ENCODE data around the gene BABAM2.

The BABAM2 gene

DNA sequence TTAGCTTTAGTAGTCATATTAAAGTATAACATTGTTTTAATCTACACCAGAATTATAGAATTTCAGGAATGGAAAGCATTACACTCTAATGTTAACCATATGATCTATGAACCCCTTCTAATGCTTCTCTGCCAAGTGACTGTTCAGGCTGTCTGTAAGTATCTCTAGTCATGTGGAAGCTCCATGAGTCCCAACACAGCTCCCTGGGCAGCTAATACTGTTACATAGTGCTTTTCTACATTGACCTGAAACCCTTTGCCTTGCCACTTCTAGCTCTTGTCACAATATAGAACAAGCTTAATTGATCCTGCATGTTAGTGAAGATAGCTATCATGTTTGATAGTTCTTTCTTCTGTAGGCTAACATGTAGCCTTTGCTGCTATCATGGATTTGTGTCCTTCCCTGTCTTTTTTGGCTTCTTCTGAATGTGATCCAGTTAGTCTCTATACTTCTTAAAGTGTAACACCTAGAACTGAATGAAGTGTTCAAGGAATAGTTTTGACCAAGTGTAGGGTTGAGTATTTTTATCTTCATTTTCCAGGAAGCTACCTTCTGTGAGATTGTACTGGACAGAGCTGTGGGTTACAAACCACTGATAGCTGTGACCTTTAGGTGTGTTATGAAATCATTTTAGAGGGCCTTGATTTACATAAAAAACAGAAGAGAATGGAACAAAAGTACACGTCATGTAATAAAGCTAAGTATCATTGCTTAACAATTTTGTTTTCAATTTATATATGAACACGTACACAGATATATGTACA, 23.7 kb downstream of the BABAM2 start:
- DNase-seq = no peak

DNA sequence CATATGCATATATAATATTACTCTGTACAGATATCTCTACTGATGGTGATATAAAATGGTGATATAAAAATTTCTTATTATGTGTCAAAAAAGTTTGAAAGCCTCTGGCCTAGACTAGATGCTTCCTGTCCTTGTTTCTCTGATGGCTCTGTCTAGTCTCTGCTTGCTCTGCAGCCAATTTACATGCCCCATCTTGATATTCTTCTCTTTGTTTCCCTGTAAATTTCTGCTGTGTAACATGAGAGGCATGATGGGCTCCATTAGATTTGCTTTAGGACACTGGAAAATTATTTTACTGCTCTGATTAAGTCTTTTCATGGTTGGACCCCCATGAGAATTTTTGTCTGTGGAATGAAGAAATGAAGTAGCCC, 24.3 kb downstream of the BABAM2 start:
- no peak for DNase-seq

DNA sequence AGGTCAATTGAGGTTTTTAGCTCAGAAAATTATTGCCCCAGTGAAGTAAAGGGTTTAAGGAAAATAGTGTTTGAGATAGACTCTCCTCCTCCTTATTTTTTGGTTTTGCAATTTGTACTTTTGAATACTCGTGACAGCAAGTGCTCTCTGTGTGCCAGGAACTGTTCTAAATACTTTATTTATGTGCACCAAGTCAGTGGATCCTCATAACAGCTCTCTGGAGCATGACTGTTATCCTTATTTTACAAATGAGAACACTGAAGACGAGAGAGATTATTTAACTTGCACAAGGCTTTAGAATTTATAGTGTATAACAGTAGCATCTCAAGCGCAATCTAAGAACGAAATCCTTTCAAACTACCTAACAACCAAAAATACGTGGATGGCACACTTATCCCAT, 24.7 kb downstream of the BABAM2 start:
- DNase-seq = no peak

DNA sequence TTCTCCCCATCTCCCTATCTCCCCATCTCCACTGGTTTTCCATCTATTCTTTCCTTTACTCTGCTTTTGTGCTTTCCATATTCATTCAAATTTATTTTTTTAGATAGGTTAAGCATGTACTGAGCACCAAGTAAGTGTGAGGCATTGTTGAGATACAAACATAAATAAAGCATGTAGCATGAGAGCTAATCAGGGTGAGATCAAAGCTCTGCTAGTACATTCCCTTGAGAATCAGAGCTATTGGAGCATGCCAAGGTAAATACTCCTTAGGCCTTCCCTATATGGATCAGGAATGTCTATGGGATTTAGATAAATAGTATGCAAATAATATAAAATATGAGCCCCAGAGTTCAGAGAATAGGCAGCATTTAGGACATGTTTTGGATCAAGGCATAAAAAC, 25.3 kb downstream of the BABAM2 start:
- DNase-seq = no peak

DNA sequence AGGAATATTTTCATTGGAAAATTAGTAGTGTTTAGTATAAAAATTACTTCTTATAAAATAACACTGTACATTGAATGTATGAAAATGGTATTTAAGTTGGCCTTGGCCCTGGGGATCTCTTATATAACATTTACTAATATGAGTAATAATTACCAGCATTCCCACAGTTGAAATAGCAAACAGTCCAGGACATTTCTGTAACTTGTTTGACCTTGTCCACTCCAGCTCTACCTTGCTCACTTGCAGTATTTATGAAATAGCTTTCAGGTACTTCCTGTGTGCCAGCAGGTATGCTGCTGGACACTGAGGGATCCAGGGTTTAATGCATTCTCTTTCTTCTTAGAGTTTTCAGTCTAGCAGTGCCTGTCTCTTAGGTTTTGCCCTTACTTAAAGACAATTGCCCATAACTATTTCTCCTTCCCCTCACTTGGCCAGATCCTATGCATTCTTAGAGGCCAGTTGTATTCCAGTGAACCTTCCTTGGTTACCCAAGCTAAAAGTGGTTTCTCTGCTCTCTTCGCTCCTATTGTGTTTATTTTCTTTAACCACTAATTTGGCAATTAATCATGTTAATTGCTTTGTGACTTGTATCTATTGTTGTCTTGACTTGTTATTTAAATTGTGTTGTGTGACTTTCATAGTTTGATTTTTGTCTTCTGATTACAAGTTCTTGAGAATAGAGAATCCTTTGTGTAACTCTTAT, 25.9 kb downstream of the BABAM2 start:
- no peak for DNase-seq

DNA sequence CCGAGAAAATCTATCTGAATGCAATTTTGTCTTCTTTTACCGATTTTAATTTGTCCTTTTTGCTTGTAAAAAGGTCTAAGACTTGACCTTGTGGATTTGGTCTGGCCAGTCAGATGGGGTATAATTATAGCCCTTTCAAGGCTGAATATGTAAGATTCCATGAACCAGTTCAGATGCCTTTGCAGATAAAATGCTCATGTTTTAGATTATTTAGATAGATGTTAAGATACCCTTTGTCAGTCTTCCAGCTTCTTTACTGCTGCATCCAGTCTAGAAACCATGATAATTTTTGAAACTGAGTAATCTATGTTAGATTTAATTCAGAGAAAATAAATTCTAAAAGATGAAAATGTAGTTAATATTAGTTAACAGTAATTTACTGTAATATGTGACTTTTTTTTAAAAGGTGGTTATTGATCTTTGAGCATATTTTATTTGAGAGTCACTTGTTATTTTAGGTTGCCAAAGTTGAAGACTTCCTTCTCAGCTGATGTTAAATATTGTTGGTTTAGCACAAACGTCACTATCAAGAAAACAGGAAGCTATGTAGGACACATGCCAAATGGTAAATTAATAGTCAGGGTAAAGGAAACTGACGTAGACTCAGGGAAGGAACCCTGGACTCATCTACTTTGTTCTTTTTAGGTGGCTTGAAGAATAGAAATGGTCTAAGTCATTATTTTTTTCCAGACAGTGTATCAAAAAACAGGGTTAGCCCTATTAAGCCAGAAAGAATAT, 29.8 kb downstream of the BABAM2 start:
- peak; percentile 83 for DNase-seq

DNA sequence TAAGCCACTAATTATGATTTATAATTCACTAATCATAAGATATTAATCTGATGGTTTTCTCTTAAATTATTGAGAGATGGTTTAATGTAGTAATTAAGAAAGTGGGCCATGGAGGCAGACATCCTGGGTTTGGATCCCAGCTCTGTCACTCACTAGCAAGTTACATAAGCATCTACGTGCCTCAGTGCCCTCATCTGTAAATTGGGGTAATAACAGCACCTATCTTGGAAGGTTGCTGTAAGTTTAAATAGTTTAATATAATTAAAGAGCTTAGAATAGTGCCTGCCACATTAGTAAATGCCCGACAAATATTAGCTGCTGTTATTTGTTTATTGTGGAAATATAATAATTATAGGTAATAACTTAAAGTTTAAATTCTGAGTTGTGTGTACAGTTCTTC, 30.9 kb downstream of the BABAM2 start:
- DNase-seq = no peak

DNA sequence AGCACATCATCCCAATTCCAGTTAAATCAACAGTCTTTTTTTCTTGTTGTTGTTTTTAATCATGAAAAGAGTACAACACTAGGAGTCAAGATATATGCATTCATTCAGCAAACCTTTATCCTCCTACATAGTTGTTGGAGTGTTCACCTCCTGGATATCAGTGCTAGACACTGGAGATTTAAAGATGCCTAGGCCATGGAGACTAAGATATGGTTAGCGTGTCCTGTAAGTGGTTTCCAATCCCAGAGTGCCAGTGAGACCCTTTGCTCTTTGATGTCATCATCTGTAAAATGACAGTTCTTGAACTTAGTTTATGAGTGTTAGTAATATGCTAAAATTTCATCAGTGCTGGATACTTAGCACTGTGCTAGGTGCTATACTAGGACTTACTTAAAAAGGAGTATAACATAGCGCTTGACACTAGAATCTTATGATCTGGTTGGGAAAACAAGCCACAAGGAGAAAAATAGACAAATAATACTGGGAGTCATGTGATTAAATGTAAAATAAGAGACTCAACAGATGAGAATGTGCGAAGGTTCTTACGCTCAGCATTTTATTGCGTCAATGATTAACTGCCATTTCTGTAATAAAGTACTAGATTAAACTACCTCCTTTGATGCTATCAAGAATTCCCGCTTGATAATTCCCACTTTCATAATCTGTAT, 31.5 kb downstream of the BABAM2 start:
- no peak for DNase-seq

DNA sequence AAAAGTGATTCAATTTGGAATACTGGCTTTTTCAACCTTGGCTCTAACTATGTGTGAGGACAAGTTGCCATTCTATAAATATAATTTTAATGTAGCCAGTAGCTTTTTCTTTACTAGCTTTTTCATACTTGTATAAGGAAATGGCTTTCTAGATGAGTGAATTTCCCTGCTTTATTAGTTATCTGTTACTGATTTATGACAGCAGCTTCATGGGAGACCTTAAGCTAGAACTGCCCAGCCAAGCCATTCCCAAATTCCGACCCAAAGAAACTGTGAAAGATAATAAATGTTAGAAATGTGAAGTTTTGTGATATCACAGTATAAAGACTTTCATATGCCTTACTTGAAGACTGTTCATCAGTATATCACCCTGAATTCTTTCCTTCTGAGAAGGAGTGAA, 32.3 kb downstream of the BABAM2 start:
- no peak for DNase-seq

DNA sequence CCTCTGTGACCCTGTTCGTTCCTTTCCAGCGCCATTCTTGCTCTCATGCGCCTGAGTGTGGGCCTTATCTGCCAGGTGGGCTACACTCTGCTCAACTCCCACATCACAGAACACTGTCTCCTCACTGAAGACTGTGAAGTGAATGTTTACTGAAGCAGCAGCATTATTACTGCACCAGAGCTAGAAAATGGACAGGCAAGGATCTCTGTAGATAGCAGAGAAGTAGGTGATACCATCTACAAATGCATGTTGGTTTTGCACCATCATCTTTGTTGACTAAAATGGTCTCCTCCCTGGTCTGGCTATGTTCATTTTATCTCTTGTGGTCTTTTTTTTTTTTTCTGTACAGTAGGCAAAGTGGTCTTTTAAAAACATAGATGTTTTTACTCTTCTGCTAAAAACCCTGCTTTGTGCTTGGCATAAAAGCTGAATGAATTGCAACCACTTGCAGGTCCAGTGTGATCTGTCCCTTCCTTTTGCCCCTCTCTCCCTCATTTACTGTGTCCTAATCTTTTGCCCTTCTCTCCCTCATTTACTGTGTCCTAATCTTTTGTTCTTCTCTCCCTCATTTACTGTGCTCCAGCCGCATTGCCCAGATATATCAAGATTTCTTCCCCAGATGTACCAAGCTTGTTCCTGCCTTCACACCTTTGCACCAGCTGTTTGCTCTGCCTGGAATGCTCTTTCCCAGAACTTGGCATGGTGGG, 35.4 kb downstream of the BABAM2 start:
- DNase-seq = no peak

DNA sequence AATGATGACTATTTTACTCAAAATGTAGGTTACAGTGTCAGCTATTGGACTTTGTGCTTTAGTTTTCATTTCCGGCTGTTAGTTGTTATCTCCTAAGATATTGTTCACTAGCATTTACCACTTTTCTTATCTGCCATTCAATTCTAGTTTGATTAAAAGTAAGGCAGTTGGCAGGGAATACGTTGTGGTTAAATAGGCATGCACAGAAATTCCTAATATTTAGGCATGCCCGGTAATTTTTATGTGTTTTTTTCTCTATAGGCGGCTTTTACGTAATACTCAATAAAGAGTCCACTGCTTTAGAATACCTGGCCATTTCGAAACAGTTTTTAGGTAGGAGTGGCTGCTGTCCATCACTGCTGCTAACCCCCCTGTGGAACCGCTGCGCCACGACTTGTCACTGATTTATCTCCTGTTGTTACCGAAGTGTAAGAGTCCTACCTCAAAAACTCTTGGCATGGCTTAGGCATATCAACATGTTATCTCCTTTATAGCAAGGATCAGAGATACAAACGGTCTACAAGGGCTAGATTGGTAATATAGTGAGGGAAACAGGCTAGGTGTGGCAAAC, 39.5 kb downstream of the BABAM2 start:
- no peak for DNase-seq

DNA sequence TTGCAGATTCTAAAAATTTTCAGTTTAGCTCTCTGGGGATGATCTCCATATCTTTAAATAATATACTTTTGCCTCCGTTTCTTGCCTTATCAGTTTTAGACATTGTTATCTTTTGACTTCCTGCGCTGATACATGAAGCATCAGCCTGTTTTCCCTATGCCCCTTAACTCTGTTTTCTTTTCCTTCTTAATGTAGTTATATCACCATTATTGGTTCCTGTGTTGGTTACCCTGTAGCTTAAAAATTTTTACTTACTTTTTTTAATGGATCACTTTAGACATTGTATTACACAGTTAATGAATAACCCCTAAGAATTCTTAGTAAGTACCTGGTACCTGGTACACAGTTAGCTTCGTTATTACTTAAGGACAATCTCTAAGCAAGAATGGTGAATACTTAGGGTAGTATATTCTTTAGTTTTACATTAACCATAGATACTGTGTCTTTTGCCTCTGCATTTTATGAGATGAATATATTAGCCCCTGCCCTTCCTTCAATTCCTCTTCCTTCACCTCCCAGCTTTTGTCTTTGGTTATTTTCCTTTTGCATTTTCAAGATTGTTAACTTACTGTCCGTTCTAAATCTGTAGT, 40.9 kb downstream of the BABAM2 start:
- no peak for DNase-seq

DNA sequence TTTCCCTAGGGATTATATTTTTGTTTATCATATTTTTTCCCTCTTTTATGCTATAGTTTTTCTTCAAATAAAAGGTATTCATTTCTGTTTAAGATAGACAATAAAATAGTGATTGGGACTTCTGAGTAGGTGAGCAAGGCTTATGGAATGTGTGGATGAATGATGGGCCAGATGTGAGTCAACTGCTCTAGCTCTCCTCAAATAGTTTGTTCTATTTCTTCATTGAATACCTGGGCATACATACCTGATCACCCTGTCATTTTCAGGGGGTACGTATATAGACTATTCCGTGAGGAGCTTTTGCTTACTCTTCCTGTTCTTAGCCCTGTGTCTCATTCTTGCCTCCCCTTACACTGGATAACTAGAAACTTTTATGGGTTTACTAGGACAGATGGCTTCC, 41.9 kb downstream of the BABAM2 start:
- DNase-seq = no peak

DNA sequence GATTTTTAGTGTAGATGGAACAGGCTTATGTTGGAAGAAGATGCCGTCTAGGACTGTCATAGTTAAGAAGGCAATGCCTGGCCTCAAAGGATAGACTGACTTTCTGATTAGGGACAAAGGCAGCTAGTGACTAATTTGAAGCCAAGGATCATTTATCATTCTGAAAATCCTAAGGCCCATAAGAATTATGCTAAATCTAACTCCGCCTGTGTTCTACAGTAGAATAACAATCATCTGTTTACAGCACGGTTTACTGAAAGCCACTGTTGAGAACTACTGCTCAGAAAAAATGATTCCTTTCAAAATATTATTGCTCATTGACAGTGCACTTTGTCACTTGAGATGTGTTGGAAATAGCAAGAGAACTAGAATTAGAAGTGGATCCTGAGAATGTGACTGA, 44.5 kb downstream of the BABAM2 start:
- DNase-seq = no peak

DNA sequence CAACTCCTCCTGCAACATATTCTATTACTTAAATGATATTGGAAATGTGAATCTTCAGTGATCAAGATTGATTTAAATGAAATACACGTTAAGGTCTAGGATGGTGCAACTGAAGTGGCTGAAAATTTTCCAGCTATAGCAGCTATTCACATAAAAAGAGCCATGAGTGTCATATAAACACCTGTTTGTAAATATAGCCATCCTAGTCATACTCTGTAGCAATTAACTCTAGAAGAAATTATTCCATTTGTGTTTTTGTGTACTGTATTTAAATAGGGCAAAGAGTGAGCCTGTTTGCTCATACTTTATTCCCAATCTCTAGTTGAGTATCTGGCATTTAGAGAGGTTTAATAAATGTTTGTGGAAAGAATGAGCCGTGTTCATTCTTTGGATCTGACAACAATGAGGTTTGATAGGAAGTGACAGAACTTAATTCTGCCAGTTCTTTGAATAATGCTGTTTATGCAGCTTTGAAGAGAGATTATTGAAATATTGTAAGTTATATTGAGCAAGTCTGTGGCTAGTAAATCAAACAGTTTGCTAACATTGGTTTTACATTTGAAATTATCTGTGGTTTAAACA, 49.7 kb downstream of the BABAM2 start:
- DNase-seq = no peak

DNA sequence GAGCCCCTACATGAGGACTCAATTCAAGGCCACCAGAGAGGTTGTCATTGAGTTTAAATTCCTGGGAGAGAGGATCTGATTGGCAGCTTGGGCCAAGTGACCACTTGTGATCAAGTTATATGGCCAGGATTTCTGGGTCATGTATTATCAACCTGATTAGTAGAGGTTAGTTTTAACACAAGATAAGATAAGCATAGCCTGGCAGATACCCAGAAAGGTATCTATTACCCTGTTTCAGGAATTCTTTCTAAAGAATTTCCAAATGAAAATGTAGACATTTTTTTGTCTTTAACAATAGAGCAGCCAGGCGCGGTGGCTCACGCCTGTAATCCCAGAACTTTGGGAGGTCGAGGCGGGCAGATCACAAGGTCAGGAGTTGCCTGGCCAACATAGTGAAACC, 50.5 kb downstream of the BABAM2 start:
- DNase-seq = no peak

DNA sequence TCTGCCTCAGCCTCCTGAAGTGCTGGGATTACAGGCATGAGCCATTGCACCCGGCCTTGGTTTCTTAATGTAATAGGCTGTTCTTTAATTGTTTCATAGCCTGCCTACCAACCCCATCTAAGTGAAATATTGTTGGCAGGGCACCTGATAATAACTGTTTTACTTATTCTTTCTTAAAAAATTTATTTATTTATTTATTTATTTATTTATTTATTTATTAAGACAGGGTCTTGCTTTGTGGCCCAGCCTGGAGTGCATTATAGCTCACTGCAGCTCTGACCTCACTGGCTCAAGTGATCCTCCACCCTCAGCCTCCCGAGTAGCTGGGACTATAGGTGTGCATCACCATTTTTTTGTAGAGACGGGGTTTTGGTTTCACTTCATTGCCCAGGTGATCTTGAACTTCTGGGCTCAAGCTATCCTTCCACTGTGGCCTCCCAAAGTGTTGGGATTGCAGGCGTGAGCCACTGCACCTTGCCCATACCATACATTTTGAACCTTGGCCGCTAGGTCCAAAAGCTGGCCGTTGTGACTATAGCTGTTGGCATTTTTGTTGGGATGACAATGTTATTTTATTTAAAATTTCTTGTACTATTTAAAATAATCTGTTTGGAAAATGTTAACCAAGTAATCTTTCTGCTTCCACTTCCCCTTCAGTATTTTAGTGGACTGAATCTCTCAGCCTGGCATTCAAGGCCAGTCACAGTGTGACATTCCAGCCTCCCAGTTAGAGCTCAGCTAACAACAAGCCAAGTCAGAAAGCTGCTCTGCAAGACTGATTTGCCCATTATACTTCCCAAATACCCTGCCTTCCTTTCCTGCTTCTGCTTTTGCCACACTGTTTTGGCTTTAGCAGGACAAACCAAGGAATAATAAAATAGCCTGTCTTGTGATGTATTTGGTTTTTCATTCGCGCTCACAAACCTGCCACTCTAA, 52.4 kb downstream of the BABAM2 start:
- DNase-seq = no peak

DNA sequence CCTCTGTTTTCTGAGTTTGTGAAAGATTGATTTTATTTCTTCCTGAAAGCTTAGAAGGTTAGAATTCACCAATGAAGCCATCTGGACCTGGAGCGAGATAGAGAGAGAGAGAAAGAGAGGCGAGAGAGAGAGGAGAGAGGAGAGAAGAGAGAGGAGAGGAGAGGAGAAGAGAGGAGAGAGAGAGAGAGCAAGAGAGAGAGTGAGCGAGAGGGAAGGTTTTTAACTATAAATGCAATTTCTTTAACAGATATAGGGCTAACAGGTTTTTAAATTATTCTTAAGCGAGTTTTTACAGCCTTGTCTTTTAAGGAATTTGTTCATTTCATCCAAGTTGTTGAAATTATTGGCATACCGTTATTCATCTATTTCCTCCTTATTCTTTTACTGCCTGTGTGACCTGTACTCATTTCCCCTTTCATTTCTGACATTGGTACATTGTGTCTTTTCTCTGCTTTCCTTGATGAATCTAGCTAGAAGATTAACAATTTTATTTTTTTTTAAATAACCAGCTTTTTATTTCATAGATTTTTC, 56.1 kb downstream of the BABAM2 start:
- no peak for DNase-seq

DNA sequence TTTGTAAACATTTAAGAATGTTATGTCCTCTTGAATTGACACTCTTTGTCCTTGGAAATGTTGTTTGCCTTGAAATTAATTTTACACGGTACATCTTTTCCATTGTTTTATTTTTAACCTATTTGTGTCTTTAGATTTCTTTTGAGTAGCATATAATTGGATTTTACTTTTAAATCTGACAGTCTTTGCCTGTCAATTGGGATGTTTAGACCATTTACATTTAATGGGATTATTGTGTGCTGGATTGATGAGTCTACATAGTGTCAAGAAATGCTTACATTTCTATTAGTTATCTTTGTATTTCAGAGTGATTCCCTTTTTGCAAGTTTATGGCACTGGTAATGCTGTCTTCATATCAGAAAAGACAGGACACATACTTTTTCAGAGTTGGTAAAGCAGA, 61.5 kb downstream of the BABAM2 start:
- no peak for DNase-seq

DNA sequence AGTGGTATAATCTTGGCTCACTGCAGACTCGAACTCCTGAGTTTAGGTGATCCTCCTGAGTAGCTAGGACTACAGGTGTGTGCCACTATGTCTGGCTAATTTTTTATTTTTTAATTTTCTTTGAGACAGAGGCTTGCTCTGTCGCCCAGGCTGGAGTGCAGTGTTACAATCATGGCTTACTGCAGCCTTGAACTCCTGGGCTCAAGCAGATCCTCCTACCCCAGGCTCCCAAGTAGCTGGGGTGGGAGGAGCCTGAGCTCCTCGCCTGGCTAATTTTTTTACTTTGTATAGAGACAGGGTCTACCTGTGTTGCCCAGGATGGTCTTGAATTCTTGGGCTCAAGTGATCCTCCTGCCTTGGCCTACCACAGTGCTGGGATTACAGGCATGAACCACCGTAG, 62.5 kb downstream of the BABAM2 start:
- no peak for DNase-seq
